HG03066 (cell line): Measurements from ENCODE around the gene USHBP1.

Experiments
- ATAC-seq: cut with Tn5 transposase; IDR thresholded peaks from one replicate; pipeline ENCODE4 v1.9.1; 2021; ENCODE audit warnings: low read depth; ENCODE audit not compliant: unreplicated experiment

Gene USHBP1

DNA sequence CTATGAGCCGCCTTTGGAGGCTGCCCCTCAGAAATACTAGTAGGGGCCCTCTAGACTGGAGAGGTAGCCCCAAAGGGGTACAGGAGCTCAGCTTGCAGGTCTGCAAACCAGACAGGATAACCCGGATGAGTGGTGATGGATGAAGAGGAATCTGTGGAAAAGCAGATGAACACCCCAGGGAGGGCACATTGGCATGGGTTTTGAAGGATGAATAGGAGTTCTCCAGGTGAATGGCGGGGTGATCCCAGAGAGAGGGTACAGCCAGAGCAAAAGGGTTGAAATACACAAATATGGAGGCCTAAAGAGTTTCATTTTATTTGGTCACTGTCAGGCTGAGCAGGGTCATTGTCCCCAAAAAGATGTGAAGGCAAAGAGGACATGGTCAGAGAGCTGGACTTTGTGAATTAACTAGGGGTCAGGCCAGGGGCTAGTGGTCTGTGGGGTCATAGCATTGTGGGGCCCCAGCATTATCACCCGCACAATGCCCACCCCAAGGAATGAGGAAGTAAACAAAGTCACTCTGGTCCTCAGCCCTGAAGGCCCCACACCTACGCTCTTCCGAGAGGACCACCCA lies 23.6 kb downstream of the USHBP1 start:
- no peak for ATAC-seq

DNA sequence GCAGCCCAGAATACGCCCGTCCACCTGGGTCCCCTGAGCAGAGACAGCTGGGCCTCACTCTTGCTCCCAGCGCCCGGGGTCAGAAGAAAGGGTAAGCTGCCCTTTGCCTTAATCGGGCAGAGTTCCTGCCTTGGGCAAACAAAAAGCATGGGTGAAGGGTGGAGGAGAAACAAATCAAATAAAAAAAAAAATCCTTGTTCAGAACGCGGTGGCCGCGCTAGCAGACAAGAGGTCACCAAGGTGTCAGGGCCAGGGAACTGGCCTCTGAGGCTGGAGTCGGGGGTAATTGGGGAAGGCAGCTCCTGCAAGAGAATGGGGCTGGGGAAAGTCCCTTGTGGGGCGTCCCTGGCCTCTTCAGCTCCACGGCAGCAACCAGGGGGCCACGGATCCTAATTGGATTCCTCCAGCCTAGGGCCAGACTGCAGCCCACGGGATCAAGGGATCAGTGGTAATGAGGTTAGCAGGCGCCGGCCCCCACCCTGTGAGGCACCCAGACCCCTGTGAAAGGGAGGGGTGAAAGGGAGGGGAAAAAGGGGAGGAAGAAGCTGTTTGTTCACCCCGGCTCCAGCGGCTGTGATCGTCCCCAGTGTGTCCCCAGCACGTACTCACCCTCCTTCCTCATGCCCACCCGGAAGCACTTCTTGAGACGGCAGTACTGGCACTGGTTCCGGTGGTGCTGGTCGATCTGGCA lies 24.3 kb downstream of the USHBP1 start:
- ATAC-seq, result no peak

DNA sequence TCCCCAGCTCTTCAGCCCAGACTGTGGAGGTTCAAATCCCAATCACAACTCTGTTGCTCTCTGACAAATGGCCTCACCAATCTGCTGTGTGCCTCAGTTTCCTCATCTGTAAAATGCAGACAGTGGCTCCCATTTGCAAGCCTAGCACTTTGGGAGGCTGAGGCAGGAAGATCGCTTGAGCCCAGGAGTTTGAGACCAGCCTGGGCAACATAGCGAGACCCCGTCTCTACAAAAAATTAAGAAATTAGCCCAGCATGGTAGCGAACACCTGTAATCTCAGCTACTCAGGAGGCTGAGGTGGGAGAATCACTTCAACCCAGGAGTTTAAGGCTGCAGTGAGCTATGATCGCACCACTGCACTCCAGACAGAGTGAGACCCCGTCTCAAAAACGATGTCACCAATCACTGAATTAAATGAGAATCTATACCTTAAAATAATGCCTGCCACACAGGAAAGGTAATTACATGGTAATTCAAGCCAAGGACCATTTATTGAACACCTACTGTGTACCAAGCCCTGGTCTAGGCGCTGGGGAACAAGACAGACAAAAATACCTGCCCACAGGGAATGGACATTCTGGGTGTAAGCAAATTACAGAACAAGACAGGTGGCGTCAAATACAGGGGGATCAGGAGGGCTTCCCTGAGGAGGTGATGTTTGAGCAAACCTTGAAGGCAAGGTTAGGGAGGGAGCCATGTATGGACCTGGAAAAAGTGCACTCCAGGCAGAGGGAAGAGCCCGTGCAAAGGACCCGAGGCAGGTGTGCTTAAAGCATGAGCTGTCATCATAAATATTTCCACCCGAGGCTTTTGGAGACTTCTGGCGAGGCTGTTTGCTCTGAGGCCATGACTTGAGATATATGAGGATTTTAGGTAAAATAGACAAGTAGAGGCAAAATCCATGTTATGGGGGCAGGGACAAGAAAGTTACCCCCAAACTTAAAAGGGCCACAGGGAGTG lies 26.5 kb downstream of the USHBP1 start:
- ATAC-seq, result no peak

DNA sequence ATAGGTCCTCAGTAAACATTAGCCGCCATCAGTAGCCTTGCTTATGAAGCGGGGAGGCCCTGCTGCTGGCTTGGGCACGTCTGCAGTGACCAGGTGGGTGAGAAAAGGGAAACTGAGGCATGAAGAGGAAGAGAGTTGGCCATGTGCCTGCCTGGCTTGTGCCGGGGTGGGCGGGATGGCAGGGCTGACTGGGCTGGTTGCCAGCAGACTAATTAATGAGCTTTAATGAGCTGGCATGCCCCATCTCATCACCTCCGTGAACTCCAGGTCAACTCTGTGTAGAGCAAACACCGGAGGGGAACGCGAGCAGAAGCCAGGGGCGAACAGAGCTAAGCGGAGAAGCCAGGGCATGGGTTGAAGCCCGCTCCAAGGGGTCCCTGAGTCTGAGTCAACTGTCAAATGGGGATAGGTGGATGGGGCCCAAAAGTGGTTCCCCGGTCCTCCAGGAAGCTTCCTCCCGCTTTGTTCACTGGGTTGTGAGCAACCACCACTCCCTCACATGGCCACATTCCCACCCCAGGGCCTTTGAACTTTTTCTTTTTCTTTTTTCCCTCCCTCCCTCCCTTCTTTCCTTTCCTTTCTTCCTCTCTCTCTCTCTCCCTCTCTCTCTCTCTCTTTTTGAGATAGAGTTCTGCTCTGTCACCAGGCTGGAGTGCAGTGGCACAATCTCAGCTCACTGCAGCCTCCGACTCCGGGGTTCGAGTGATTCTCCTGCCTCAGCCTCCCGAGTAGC lies 27.6 kb downstream of the USHBP1 start:
- no peak for ATAC-seq

DNA sequence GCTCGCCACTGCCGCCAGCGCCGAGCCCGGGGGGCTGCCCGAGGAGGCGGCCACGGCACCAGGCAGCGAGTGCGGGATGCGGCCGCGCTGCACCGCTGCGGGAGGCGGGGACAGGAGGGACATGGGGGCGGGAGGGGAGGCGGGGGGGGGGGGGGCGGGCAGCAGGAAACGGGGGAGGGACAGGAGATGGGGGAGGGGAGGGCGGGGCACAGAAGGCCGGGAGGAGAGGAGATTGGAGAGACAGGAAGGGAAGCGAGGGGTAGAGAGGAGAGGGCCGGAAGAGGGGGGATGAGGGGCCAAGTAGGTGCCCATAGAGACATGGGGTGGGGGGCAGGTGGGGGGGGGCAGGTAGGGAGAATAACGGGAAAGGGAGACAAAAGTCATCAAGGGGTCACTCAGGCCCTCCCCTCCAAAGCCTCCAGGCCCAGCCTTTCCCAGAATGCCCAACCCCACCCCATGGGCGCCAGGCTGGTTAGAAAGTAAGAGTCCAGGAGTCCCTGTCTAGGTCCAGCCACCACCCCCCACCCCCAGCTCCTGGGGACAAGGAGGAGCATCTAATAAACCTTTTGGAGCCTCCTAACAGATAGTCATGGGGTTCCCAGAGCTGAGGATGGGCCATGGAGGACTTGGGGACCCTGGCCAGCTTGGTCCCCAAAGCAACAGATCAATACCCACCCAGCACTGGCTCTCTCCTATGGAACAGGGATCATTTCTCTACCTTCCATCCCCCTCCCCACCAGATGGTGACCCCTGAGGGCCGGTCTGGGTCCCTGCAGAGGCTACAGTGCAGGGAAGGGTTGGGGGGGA lies 28.4 kb downstream of the USHBP1 start:
- ATAC-seq, result no peak

DNA sequence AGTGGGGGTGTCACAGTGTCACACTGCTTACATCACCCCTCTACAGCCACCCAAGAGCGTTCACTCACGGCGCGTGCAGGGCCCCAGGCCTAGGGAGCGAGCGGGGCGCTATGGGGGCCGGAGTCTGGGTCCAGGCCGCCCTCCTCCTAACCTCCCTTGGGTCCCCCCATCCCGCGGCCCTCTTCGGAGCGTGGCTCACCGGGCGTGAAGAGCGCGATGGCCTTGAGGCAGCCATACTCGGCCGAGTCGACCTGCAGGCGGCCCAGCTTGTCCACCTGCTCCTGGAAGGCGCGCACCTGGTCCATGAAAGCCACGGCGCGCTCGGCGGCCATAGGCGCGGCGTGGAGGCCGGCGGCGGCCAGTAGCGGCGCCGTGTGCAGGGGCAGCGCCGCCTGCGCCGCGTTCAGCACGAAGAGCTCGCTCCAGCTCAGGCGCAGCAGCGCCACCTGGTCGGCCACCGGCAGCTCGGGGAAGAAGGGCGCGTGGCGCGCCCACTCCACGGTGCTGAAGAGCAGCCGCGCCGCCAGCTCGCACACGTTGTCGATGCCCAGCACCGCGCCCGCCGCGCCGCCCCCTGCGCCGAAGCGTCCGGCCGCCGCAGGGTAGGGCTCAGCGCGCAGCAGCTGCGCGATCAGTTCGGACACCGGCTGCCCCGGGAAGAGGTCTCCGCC lies 29.1 kb downstream of the USHBP1 start:
- ATAC-seq, result no peak

DNA sequence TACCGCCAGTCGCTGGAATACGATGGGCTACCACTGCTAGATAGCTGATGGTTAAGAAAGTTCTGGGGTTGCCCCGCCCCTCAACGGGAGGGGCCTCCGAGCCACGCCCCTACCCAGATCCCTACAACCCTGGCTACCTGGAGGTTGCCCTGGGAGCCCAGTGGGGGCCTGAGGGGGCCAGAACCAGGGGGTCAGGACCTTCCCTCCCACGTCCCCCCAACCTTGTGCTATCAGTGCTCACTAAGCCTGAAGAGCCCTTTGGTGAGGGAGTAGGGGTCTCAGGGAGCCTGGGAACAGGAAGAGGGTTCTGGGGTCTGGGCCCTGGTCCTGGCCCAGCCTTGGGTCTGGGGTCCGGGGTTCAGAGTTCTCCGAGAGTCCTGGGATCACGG lies 29.6 kb downstream of the USHBP1 start:
- no peak for ATAC-seq

DNA sequence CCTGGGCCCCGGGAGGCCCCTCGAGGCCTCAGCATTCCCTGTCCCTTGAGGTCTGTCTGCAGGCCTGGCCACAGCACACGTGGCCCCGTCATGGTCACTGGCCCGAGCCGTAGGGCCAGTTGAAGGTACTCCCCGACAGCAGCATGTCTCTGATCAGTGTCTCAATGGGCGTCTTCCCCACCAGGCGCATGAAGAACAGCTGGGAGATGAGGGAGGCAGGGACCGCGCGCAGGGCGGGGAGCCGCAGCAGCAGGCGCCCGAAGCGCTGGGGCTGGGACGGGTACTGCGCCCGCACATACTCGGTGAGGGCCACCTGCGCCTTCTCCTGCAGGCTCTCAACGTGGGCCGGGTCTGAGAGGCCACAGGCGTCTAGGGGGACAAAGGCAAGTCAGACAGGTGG lies 32.3 kb downstream of the USHBP1 start:
- no peak for ATAC-seq

DNA sequence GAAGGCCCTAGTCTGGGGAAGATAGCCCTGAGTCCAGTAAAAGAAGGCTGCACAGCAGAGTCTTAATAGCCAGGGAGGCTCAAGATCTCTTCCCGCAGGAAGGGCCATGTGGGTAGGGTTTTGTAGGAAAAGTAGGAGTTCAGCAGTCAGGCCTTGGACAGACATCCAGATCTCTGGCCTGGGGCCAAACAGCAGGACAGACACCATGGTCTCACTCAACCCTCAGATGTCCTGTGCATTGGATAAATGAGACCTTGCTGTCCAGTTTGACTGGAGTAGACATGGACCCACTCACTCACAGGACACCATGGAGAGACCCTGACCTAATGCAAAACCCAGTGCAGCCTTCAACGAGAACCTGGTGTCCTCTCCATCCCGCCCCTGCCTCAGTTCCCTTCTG lies 34.7 kb downstream of the USHBP1 start:
- ATAC-seq, result no peak

DNA sequence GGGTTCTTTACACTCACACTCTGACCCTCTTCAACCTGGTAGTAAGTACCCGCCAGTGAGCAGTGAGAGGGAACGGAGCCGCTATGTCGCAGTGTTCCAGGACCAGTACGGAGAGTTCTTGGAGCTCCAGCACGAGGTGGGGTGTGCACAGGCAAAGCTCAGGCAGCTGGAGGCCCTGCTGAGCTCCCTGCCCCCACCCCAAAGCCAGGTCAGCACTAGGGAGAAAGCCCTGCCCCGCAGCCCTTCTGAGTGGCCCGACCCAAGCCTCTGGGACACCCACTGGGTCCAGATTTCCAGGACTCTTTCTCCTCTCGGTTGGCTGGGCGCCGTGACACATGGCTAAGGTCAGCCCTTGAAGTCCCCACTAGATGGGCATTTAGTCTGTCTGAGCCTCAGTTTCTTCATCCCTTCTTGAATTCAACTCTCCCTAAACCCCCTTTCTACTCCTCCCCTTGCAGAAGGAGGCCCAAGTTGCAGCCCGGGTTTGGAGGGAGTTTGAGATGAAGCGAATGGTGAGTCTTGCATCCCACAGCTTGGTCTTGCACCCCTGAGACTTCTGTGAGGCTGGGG lies 36.7 kb downstream of the USHBP1 start:
- ATAC-seq, result no peak

DNA sequence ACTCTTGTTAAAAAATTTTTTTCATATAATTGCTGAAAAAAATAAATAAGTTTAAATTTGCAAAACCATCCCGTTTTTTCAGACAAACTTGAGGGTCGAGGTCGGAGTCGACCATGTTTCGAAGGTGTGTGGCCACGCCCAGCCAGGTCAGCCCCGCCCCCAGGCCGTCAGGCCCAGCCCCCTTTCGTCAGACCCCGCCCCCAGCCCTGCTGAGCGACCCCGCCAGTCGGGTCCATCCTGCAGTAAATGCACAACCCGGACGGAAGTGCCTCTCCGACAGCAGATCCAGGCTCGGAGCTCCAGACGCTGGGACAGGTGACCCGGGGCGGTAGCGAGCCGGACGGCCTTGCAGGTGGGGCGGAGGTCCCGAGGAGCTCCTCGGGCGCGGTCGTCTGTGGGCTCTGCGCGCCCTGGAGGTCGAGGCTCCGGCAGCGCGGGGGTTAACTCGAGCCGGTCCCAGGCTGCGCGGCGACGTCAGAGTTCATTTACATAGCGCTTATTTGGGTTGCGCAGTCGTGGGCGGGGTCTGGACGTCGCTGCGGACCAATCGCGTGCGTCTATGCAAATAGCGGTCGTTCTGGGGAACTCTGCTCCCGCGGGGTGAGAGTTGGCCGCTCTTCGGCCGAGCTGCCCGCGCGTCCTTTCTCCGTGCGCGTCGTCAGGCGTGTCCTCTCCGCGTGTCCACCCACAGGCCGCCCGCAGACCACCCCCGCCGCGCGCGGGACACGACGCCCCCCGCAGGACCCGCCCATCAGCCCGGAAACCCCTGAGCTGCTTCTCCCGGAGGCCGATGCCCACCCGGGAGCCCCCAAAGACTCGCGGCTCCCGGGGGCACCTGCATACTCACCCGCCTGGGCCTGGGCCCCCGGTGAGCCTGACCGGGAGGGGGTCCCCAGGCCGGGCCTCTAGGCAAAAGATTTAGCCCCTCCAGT lies 38.3 kb downstream of the USHBP1 start, which contains the start of gene OCEL1:
OCEL1 (plus strand) TSS at position 225 of the 932 bp plus-strand sequence; CDS start at position 247, 22 bp downstream.
- ATAC-seq, result peak; percentile 86

DNA sequence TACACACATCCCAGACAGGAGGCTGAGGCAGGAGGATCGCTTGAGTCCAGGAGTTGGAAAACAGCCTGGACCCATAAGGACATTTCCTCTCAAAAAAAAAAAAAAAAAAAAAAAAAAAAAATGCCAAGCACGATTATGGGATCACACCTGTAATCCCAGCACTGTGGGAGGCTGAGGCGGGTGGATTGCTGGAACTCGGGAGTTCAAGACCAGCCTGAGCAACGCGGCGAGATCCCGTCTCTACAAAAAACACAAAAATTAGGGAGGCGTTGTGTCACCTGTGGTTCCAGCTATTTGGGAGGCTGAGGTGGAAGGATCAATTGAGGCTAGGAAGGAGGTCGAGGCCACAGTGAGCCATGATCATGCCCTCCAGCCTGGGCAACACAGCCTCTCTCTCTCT lies 39.5 kb downstream of the USHBP1 start:
- no peak for ATAC-seq

DNA sequence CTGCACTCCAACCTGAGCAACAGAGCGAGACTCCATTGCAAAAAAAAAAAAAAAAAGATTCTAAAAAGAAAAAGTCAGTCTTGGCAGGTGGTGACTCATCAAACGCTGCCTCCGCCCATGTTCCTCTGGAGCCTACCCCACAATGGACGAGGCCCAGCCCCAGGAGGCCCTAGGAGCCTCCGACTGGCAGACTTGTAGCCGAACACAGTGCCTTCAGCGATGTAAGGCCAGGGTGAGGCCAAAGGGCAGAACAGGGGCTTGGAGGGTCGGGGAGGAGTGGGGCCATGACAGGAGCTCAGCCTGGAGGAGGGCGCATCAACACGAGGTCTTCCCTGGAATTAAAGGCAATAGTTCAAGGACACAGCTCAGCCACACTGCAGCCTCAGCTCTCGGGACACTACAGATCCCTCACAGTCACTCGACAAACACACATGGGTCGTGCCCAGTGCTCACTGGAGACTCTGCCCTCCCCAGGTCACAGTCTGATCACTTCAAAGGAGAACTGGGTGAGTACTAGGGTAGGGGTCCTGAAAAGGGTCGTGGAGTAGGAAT lies 44.3 kb downstream of the USHBP1 start:
- no peak for ATAC-seq

DNA sequence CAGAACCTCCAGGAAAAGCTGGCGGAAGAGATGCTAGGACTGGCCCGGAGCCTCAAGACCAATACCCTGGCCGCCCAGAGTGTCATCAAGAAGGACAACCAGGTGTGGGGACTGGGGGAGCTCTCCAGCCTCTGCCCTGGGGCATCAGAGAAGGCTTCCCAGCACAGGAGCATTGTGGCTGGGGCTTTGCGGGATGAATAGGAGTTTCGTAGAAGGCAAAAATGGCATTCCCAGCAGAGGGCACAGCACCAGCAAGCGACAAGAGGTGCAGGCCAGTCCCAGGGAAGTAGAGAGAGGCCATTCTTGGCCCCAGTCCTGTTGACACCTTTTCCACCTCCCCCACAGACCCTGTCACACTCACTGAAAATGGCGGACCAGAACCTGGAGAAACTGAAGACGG lies 45.3 kb downstream of the USHBP1 start:
- ATAC-seq, result no peak

DNA sequence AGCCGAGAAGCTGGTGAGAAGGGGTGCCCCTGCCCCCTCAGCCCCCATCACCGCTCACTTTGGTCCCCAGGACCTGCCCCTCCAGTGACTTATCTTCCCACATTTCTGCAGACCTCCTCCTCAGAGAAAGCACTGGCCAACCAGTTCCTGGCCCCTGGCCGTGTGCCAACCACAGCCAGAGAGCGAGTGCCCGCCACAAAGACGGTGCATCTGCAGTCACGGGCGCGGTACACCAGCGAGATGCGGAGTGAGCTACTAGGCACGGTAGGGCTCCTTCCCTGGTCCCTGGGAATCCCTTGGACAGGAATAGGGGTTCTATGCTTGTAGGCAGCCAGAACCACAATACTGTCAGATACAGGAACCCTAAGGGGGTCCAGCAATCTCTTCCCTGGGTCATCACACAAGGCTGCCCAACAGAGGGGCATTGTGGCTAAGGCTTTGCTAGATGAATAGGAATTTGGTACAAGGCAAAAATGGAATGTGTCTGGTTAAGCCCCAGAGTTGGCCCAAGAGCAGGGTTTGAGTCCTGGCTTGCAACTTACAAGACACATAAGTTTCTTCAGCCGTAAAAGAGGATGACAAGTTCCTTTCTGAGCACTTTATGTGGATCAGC lies 48.4 kb downstream of the USHBP1 start:
- ATAC-seq, result no peak

DNA sequence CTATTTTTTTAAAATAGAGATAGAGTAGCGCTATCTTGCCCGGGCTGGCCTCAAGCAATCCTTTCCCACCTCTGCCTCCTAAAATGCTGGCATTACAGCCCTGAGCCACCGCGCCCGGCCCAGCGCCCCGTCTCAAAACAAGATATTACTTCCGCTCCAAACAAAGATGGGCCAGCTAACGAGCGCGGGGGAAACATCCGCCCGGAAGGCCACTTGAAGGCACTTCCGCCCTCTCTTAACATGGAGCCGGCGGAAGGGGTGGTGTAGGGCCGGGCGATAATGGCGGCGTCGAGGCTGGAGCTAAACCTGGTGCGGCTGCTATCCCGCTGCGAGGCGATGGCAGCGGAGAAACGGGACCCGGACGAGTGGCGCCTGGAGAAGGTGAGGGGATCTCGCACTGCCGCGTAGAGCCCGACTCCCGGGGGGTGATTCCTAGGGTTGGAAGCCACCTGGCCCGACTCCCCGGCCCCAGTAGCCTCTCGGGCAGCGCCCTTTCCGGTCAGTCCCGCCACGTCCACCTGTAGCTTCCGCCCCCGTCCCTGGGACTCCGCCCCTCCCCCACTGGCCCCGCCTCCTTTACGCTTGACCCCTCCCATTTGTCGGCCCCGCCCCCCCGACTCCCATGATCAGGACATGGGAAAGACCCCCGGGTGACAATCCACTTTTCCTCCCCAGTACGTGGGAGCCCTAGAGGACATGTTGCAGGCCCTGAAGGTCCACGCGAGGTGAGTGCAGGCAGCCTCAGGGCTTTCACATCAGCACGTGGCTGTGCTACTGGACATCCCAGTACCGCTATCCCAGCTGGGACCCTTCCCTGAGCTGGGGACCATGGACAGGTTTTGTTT lies 49.2 kb downstream of the USHBP1 start, which contains the start of gene USE1:
USE1 (plus strand) TSS at position 231 of the 845 bp plus-strand sequence; CDS start at position 280, 49 bp downstream.
- peak; percentile 80 for ATAC-seq
